Ovary (tissue), 9 donors: ENCODE data around the gene PAOX. TPM values are rescaled to one million over a fixed set of nuclear protein-coding genes. Genes with fewer than 3 reads are reported as not detected.
"Not testable (repeated sequence)": the region's sequence is repeated elsewhere in the genome, so short reads cannot be mapped to it uniquely, and the experiment has no call there.

Source experiments
- DNase-seq, 5 donors: peaks; one replicate each; pipeline ENCODE4 v3.0.0-alpha.2; 2019 to 2020
- H3K27ac ChIP-seq, 2 donors: fragments of 200-600 bp; one replicate each; pipeline versions ENCODE4 v1.5.1 to v1.8.0; 2019 to 2022
- H3K27me3 ChIP-seq: fragments of 200-600 bp; one replicate; pipeline ENCODE4 v1.8.0; 2022
- H3K36me3 ChIP-seq: fragments of 200-600 bp; sonication (generic); one replicate; pipeline ENCODE4 v1.5.1; 2019
- H3K4me1 ChIP-seq: one replicate; pipeline ENCODE4 v1.8.1; 2013; ENCODE audit warnings: mild to moderate bottlenecking, moderate library complexity; ENCODE audit not compliant: insufficient read depth
- H3K4me3 ChIP-seq: fragments of 200-600 bp; sonication (generic); one replicate; pipeline ENCODE4 v1.5.1; 2017
- H3K9me3 ChIP-seq, 2 donors: fragments of 200-600 bp in 1 of 2; sonication (generic) in 1 of 2; one replicate each; pipeline versions ENCODE4 v1.5.1 to v1.8.1; 2013 to 2019; ENCODE audit warnings: mild to moderate bottlenecking in 1 of 2, moderate library complexity in 1 of 2
- EP300 ChIP-seq: sonication (generic); formaldehyde crosslinking; IDR thresholded peaks from one replicate; pipeline ENCODE4 v1.6.1; 2017; ENCODE audit warnings: antibody characterized with exemption
- POLR2A ChIP-seq: fragments of 450-650 bp; IDR thresholded peaks from one replicate; pipeline ENCODE4 v1.6.1; 2017; ENCODE audit warnings: antibody characterized with exemption, mild to moderate bottlenecking, moderate library complexity
- WGBS, 3 donors: extraction: QIAGEN DNeasy Blood & Tissue Kit in 1 of 3; methylation state at CpG; one replicate each; pipeline versions ENCODE4 v1.1.5 to v1.1.7; 2013 to 2017; 5-methylcytosine and 5-hydroxymethylcytosine counted together
- intact Hi-C, 4 donors: fragments of 100-400 bp; cut with DNase I; formaldehyde crosslinking; loops; one replicate each; pipeline versions ENCODE4 v1.11.0 to v1.15.1; 2022 to 2023
- polyA plus RNA-seq, 2 donors: library from polyadenylated mRNA; stranded (reverse); fragments of 200-250 nt in 1 of 2; fragments of 350-450 nt in 1 of 2; fragmentation: Illumina TruSeq in 1 of 2; extraction: RNeasy Lipid Tissue Mini Kit (QIAGEN cat#74804) in 1 of 2; gene quantifications; one replicate each; pipeline ENCODE4 v1.2.3, GENCODE V29; 2013 to 2014
- total RNA-seq, 7 donors: library from RNA; depleted of rRNA in 2 of 7; stranded (reverse); fragments of >200 nt in 2 of 7; fragmentation: NEBNext Ultra II Directional in 3 of 7; extraction: Animal tissue kit (Norgen Biotek cat#: 25700) in 3 of 7; gene quantifications; one replicate each; pipeline versions ENCODE4 v1.1.0 to v1.2.4, GENCODE V29; 2016 to 2023
- TF ChIP-seq, protein P1 (sequence below), 3 donors: fragments of 450-650 bp in 2 of 3; fragments of 200-600 bp in 1 of 3; IDR thresholded peaks; one replicate each; pipeline versions ENCODE4 v1.5.1 to v1.8.0; 2016 to 2022; ENCODE audit warnings: antibody characterized with exemption in 3 of 3, mild to moderate bottlenecking in 1 of 3
- donor health status: DM: no; HTN: no; CAD: no; lungs with moderate emphysema.
- donor health status: DM: no; HTN: no; CAD: no.
- donor health status: Bipolar disorder and iron deficiency.
- donor health status: DM: yes; HTN: yes; CAD: no.
- donor health status: DM: no; HTN: no; CAD: no.
- donor health status: DM: yes; HTN: yes; CAD: no.

Gene PAOX
- total and polyA plus RNA-seq, 9 donors: 2.1 to 11.4 (median 8.7) TPM

DNA sequence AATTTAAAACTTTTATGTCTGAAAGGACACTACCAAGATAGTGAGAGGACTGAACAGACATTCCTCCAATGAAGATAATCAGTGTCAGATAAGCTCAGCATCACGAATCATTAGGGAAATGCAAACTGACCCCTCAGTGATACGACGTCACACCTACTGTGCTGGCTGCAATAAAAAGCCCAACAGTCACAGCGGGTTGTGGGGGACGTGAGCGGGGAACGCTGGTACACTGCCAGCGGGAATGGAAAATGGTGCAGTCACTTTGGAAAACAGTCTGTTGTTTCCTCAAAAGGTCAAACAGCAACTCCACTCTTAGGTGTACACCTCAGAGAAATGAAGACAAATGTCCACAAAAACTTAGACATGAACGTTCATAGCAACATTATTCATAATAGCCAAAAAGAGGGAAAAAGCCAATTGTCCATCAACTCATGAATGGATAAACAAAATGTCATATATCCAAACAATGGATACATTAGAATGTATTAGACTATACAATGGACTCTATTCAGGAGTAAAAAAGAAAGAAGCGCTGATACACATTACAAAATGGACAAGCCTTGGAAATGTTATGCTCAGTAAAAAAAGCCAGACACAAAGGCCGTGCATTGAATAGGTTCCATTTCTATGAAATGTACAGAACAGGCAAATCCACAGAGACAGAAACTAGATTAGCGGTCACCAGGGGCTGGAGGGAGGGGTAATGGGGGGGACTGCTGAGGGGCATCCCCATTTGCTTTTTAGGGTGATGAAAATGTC is 3.5 kb upstream of the PAOX start:
- 78 to 83% (median 80%) methylated on average over 12 of the region's 12 CpGs for WGBS, 3 donors
- Histone ChIP-seq H3K9me3 (no peaks in the 10 kb centered on the region), H3K27ac (no peak overlapping the region), H3K27me3 (no peaks in the 10 kb centered on the region), H3K4me1 (peaks cover 9% of the 10 kb centered on the region), H3K36me3 (no peaks in the 10 kb centered on the region), H3K4me3 (no peak overlapping the region)
- no peak for TF ChIP-seq POLR2A
- TF ChIP-seq, protein P1, sequence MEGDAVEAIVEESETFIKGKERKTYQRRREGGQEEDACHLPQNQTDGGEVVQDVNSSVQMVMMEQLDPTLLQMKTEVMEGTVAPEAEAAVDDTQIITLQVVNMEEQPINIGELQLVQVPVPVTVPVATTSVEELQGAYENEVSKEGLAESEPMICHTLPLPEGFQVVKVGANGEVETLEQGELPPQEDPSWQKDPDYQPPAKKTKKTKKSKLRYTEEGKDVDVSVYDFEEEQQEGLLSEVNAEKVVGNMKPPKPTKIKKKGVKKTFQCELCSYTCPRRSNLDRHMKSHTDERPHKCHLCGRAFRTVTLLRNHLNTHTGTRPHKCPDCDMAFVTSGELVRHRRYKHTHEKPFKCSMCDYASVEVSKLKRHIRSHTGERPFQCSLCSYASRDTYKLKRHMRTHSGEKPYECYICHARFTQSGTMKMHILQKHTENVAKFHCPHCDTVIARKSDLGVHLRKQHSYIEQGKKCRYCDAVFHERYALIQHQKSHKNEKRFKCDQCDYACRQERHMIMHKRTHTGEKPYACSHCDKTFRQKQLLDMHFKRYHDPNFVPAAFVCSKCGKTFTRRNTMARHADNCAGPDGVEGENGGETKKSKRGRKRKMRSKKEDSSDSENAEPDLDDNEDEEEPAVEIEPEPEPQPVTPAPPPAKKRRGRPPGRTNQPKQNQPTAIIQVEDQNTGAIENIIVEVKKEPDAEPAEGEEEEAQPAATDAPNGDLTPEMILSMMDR (IDR thresholded peaks at IDR 0.05): no peak
- TF ChIP-seq EP300: no peak
- DNase-seq: peak in 1 of 5 donors; percentile 26
- intact Hi-C loops: loop anchor here in 1 of 4 donors (5.0 kb wide), 1 partner anchor 68 kb away; the partner anchor contains the start of genes TUBGCP2 and ZNF511

DNA sequence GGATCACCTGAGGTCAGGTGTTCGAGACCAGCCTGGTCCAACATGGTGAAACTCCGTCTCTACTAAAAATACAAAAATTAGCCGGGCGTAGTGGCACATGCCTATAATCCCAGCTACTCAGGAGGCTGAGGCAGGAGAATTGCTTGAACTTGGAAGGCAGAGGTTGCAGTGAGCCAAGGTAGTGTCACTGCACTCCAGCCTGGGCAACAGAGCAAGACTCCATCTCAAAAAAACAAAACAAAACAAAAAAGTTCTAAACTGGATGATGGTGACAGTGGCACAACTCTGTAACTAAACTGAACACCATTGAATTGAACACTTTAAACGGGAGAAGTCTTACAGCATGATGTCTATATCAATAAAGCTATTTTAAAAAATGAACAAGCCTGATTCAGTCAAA is 2.9 kb upstream of the PAOX start:
- not testable (repeated sequence) for DNase-seq, H3K27me3 ChIP-seq, H3K27ac ChIP-seq, H3K4me1 ChIP-seq, H3K4me3 ChIP-seq, H3K9me3 ChIP-seq, H3K36me3 ChIP-seq
- WGBS, 3 donors: 87 to 99% (median 90%) methylated on average over 5 of the region's 5 CpGs
- intact Hi-C loops: loop anchor here in 1 of 4 donors (5.0 kb wide), 1 partner anchor 69 kb away; the partner anchor contains the start of genes TUBGCP2 and ZNF511

DNA sequence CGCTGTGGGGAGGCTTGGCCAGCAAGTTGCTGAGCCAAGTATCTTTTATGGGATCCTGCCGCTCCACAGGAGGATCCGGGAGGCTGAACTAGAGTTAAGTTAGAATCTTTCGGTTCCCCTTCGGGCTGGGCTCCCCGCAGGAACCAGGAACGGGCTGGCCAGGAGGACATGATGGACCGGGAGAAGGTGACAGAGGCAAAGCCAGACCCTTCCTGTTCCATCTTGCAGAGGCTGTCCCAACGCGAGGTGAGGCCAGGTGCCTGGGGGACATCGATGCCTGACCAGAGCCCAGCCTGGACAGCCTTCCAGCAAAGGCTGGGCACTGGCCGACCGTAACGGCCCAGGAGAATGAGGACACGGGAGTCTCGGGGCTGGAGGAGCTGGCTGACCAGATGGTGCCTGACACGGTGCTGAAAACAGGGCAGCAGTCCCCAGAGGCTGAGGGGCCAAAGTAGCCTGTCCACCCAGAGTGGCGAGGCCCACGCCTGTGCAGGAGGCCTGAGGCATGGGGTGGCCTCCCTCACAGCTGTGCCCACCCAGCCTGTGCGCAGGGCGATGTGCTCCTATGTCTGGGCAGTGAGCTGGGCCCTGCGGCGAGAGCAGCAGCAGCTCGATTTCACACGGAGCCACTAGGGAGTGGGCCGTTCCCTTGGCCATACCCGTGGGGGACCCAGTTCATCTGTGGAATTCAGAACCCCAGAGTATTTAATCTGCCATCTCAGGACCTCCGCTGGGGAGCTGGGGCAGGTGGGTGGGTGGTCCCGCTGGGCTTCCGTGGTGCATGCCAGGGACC is 1.8 kb upstream of the PAOX start:
- WGBS, 3 donors: 88 to 92% (median 90%) methylated on average over 25 to 30 of the region's 30 CpGs
- Histone ChIP-seq H3K36me3 (no peaks in the 10 kb centered on the region), H3K27me3 (no peaks in the 10 kb centered on the region), H3K27ac (peak overlapping the region in 1 of 2 donors; percentile 80), H3K4me3 (no peak overlapping the region), H3K4me1 (peaks cover 6% of the 10 kb centered on the region), H3K9me3 (no peaks in the 10 kb centered on the region)
- intact Hi-C loops: loop anchor here in 1 of 4 donors (5.0 kb wide), 1 partner anchor 70 kb away; the partner anchor contains the start of genes TUBGCP2 and ZNF511
- no peak for DNase-seq
- TF ChIP-seq EP300 (no peak), POLR2A (no peak)
- TF ChIP-seq, protein P1 (IDR thresholded peaks at IDR 0.05): no peak

DNA sequence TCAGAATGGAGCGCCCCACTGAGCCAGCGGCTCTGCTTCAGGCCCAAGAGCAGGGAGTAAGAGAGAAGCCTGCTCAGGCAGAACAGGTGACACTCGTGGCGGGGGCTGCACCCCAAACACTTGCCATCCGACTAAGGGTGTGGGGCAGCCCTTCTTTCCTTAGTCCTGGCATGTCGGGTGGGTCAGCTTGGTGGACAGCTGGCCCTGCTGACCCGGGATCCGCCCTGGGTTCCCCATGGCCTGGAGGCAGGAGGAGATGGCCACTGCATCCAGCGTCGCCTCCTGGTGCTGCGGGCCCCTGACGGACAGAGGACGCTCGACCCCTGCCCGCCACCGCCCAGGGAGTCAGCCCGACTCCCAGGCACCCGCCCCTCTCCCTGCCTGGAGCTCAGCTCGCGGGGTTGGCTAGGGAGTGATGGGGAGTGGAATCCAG is 1.2 kb upstream of the PAOX start:
- H3K9me3 ChIP-seq: no peaks in the 10 kb centered on the region
- H3K4me1 ChIP-seq: peaks cover 5% of the 10 kb centered on the region
- H3K27me3 ChIP-seq: no peaks in the 10 kb centered on the region
- peak overlapping the region; percentile 79 for H3K4me3 ChIP-seq
- WGBS, 3 donors: 22 to 41% (median 28%) methylated on average over 9 to 20 of the region's 20 CpGs
- peak in 1 of 5 donors; percentile 56 for DNase-seq
- TF ChIP-seq POLR2A (no peak), EP300 (no peak)
- TF ChIP-seq, protein P1 (IDR thresholded peaks at IDR 0.05): no peak
- H3K36me3 ChIP-seq: no peaks in the 10 kb centered on the region
- intact Hi-C loops: loop anchor here in 1 of 4 donors (5.0 kb wide), 1 partner anchor 71 kb away; the partner anchor contains the start of genes TUBGCP2 and ZNF511
- H3K27ac ChIP-seq: peak overlapping the region in 1 of 2 donors; percentile 80
